ENCODE data around the gene MAP2K2.

- TF ChIP-seq ZBTB49 (tag by site-specific recombination; IDR thresholded peaks at IDR 0.05; ENCODE audit: low read depth) (no peak), CTCF (tag by site-specific recombination; IDR thresholded peaks at IDR 0.05) (no peak), ZBTB44 (tag by site-specific recombination; IDR thresholded peaks at IDR 0.05) (no peak), SCRT2 (tag by site-specific recombination; IDR thresholded peaks at IDR 0.05) (no peak), ZNF221 (tag by site-specific recombination; IDR thresholded peaks at IDR 0.05; ENCODE audit: borderline replicate concordance) (no peak), SP3 (tag by site-specific recombination; IDR thresholded peaks at IDR 0.05) (no peak), ZNF174 (tag by site-specific recombination; IDR thresholded peaks at IDR 0.05) (no peak), REST (tag by site-specific recombination; IDR thresholded peaks at IDR 0.05) (no peak), ZNF404 (tag by site-specific recombination; IDR thresholded peaks at IDR 0.05) (no peak)
These were observed 54.5 kb downstream of the MAP2K2 start for GRCh38 chr19:4069331-4069959.

All from HEK293 (cell line).